ENCODE measurements around the gene VEGFB. TPM values are rescaled to one million over a fixed set of nuclear protein-coding genes. Genes with fewer than 3 reads are reported as not detected.

VEGFB gene
- total and polyA plus RNA-seq, 2 donors, result 16.0 to 70.2 TPM

GRCh38 chr11:64208796-64209562 lies 25.4 kb upstream of the VEGFB start:
- Histone ChIP-seq H3K4me1 (ENCODE audit: control insufficient read depth in 2 of 2, insufficient read depth in 2 of 2, low read length in 2 of 2) (peaks cover 12 to 46% of the 10 kb centered on the region in 2 donors), H3K36me3 (ENCODE audit: control insufficient read depth in 2 of 2, insufficient read depth in 2 of 2, low read length in 1 of 2) (peaks cover 41 to 65% of the 10 kb centered on the region in 2 donors), H3K4me3 (ENCODE audit: low read length in 2 of 2) (peak overlapping the region in 1 of 2 donors; percentile 98), H3K27ac (ENCODE audit: low read depth in 1 of 2, low read length in 1 of 2) (peak overlapping the region in 1 of 2 donors; percentile 96), H3K9me3 (ENCODE audit: control insufficient read depth in 2 of 2, insufficient read depth in 1 of 2, low read length in 1 of 2) (peaks cover 0 to 6% of the 10 kb centered on the region in 2 donors), H3K27me3 (ENCODE audit: control insufficient read depth in 2 of 2, insufficient read depth in 1 of 2, low read length in 1 of 2) (no peaks in the 10 kb centered on the region)
- no peak for DNase-seq (ENCODE audit: low read depth in 6 of 9, low spot score in 9 of 9)
- WGBS, result 95% methylated on average over 18 of the region's 18 CpGs

DNA sequence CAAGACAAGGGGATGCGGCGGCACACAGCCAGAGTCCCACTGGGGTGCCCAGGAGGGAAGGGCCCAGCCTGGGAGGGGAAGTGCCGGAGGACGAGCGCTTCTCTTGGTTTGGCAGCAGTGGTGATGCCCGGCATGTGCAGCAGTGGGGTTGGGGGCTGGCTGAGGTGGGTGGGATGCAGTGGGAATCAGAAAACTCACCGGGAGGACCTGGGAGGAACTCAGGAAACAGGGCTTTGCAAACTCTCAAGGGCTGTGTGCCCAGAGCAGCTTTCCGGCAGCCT lies 24.9 kb upstream of the VEGFB start:
- no peak overlapping the region for H3K4me3 ChIP-seq (ENCODE audit: low read length in 2 of 2)
- no peaks in the 10 kb centered on the region for H3K27me3 ChIP-seq (ENCODE audit: control insufficient read depth in 2 of 2, insufficient read depth in 1 of 2, low read length in 1 of 2)
- no peak overlapping the region for H3K27ac ChIP-seq (ENCODE audit: low read depth in 1 of 2, low read length in 1 of 2)
- H3K4me1 ChIP-seq (ENCODE audit: control insufficient read depth in 2 of 2, insufficient read depth in 2 of 2, low read length in 2 of 2), result peaks cover 12 to 42% of the 10 kb centered on the region in 2 donors
- peaks cover 0 to 6% of the 10 kb centered on the region in 2 donors for H3K9me3 ChIP-seq (ENCODE audit: control insufficient read depth in 2 of 2, insufficient read depth in 1 of 2, low read length in 1 of 2)
- 97% methylated on average over 8 of the region's 8 CpGs for WGBS
- H3K36me3 ChIP-seq (ENCODE audit: control insufficient read depth in 2 of 2, insufficient read depth in 2 of 2, low read length in 1 of 2), result peaks cover 38 to 62% of the 10 kb centered on the region in 2 donors
- no peak for DNase-seq (ENCODE audit: low read depth in 6 of 9, low spot score in 9 of 9)

DNA sequence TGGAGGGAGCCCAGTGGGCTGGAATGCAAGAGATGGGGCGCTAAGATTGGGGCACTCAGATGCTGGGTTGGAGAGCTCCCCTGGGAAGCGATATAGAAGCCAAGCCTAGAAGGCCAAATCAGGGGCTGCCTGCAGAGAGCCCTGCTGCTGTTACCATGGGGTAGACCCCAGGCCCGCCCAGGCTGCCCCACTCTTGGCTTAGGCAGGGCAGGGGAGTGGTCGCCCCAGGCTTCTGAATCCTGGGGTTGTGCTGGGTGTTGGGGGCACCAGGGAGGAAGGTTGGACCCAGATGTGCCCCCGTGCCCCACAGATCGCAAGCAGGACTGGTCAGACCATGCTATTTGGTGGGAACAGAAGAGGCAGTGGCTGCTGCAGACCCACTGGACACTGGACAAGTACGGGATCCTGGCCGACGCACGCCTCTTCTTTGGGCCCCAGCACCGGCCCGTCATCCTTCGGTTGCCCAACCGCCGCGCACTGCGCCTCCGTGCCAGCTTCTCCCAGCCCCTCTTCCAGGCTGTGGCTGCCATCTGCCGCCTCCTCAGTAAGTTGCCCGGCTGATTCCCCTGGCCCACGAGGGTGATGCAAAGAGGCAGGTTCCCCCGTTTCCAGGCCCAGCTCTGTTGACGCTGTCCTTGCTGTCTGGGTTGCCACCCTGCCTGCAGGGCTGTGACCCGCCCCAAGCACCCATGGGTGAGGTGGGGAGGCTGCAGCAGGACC lies 23.9 kb upstream of the VEGFB start:
- Histone ChIP-seq H3K4me1 (ENCODE audit: control insufficient read depth in 2 of 2, insufficient read depth in 2 of 2, low read length in 2 of 2) (peaks cover 12 to 37% of the 10 kb centered on the region in 2 donors), H3K27ac (ENCODE audit: low read depth in 1 of 2, low read length in 1 of 2) (no peak overlapping the region), H3K27me3 (ENCODE audit: control insufficient read depth in 2 of 2, insufficient read depth in 1 of 2, low read length in 1 of 2) (no peaks in the 10 kb centered on the region), H3K4me3 (ENCODE audit: low read length in 2 of 2) (no peak overlapping the region), H3K9me3 (ENCODE audit: control insufficient read depth in 2 of 2, insufficient read depth in 1 of 2, low read length in 1 of 2) (peaks cover 0 to 6% of the 10 kb centered on the region in 2 donors), H3K36me3 (ENCODE audit: control insufficient read depth in 2 of 2, insufficient read depth in 2 of 2, low read length in 1 of 2) (peaks cover 44 to 62% of the 10 kb centered on the region in 2 donors)
- 98% methylated on average over 24 of the region's 24 CpGs for WGBS
- no peak for DNase-seq (ENCODE audit: low read depth in 6 of 9, low spot score in 9 of 9)

- Histone ChIP-seq H3K9me3 (ENCODE audit: control insufficient read depth in 2 of 2, insufficient read depth in 1 of 2, low read length in 1 of 2) (peaks cover 0 to 2% of the 10 kb centered on the region in 2 donors), H3K36me3 (ENCODE audit: control insufficient read depth in 2 of 2, insufficient read depth in 2 of 2, low read length in 1 of 2) (peaks cover 47 to 67% of the 10 kb centered on the region in 2 donors), H3K4me3 (ENCODE audit: low read length in 2 of 2) (no peak overlapping the region), H3K27ac (ENCODE audit: low read depth in 1 of 2, low read length in 1 of 2) (no peak overlapping the region), H3K4me1 (ENCODE audit: control insufficient read depth in 2 of 2, insufficient read depth in 2 of 2, low read length in 2 of 2) (peaks cover 5 to 28% of the 10 kb centered on the region in 2 donors), H3K27me3 (ENCODE audit: control insufficient read depth in 2 of 2, insufficient read depth in 1 of 2, low read length in 1 of 2) (no peaks in the 10 kb centered on the region)
- no peak for DNase-seq (ENCODE audit: low read depth in 6 of 9, low spot score in 9 of 9)
- 95% methylated on average over 30 of the region's 30 CpGs for WGBS
Measured at GRCh38 chr11:64211181-64211872, 23.1 kb upstream of the VEGFB start.

- no peaks in the 10 kb centered on the region for H3K27me3 ChIP-seq (ENCODE audit: control insufficient read depth in 2 of 2, insufficient read depth in 1 of 2, low read length in 1 of 2)
- no peak overlapping the region for H3K4me3 ChIP-seq (ENCODE audit: low read length in 2 of 2)
- no peak overlapping the region for H3K27ac ChIP-seq (ENCODE audit: low read depth in 1 of 2, low read length in 1 of 2)
- no peaks in the 10 kb centered on the region for H3K4me1 ChIP-seq (ENCODE audit: control insufficient read depth in 2 of 2, insufficient read depth in 2 of 2, low read length in 2 of 2)
- H3K36me3 ChIP-seq (ENCODE audit: control insufficient read depth in 2 of 2, insufficient read depth in 2 of 2, low read length in 1 of 2), result peaks cover 61 to 62% of the 10 kb centered on the region in 2 donors
- no peaks in the 10 kb centered on the region for H3K9me3 ChIP-seq (ENCODE audit: control insufficient read depth in 2 of 2, insufficient read depth in 1 of 2, low read length in 1 of 2)
- WGBS, result 90% methylated on average over 6 of the region's 6 CpGs
- DNase-seq (ENCODE audit: low read depth in 6 of 9, low spot score in 9 of 9), result no peak
Measured at GRCh38 chr11:64216879-64217278, 17.5 kb upstream of the VEGFB start.

DNA sequence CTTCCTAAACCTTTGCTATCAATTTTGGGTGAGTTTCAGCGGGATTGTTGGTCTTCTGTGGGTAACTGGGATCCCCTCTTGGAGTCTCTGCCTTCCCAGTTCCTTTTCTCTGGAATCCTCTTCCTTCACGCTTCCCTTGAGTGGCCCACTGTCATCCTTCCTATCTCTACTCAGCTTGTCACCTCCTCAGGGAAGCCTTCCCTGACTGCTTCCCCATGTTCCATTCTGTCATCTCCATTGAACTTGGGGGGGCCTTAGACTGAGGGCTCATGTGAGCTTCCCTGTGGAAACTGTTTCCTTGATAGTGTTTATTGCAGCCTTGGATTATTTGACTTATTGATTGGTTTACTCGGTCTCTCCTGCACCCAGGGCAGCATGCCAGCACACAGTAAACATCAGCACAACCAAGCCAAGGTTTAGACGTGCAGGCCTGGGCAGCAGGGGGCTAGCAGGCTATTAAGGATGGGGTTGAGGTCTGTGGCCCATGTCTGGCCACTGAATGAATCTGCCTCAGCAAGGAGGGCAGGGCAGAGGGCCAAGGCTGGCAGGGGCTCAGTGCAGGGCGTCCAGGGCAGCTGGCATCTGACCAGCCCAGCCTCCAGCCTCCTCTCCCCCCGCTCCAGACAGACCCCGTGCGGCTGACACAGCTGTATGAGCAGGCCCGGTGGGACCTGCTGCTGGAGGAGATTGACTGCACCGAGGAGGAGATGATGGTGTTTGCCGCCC lies 15.6 kb upstream of the VEGFB start:
- no peaks in the 10 kb centered on the region for H3K4me1 ChIP-seq (ENCODE audit: control insufficient read depth in 2 of 2, insufficient read depth in 2 of 2, low read length in 2 of 2)
- H3K9me3 ChIP-seq (ENCODE audit: control insufficient read depth in 2 of 2, insufficient read depth in 1 of 2, low read length in 1 of 2), result no peaks in the 10 kb centered on the region
- peaks cover 66 to 69% of the 10 kb centered on the region in 2 donors for H3K36me3 ChIP-seq (ENCODE audit: control insufficient read depth in 2 of 2, insufficient read depth in 2 of 2, low read length in 1 of 2)
- 96% methylated on average over 11 of the region's 11 CpGs for WGBS
- H3K4me3 ChIP-seq (ENCODE audit: low read length in 2 of 2), result no peak overlapping the region
- DNase-seq (ENCODE audit: low read depth in 6 of 9, low spot score in 9 of 9), result no peak
- H3K27ac ChIP-seq (ENCODE audit: low read depth in 1 of 2, low read length in 1 of 2), result no peak overlapping the region
- H3K27me3 ChIP-seq (ENCODE audit: control insufficient read depth in 2 of 2, insufficient read depth in 1 of 2, low read length in 1 of 2), result no peaks in the 10 kb centered on the region

DNA sequence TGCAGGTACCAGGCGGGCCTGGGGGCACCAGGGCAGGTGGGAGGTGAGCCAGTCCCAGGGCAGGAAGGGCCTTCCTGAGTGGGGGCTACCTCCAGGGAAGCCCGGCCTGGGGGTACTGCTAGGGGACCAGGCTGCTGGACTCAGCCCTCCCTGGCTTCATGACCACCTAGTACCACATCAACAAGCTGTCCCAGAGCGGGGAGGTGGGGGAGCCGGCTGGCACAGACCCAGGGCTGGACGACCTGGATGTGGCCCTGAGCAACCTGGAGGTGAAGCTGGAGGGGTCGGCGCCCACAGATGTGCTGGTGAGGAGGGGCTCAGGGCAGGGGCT lies 15.1 kb upstream of the VEGFB start:
- no peaks in the 10 kb centered on the region for H3K9me3 ChIP-seq (ENCODE audit: control insufficient read depth in 2 of 2, insufficient read depth in 1 of 2, low read length in 1 of 2)
- no peak for DNase-seq (ENCODE audit: low read depth in 6 of 9, low spot score in 9 of 9)
- no peaks in the 10 kb centered on the region for H3K27me3 ChIP-seq (ENCODE audit: control insufficient read depth in 2 of 2, insufficient read depth in 1 of 2, low read length in 1 of 2)
- peaks cover 66 to 74% of the 10 kb centered on the region in 2 donors for H3K36me3 ChIP-seq (ENCODE audit: control insufficient read depth in 2 of 2, insufficient read depth in 2 of 2, low read length in 1 of 2)
- no peak overlapping the region for H3K4me3 ChIP-seq (ENCODE audit: low read length in 2 of 2)
- WGBS, result 94% methylated on average over 7 of the region's 7 CpGs
- H3K27ac ChIP-seq (ENCODE audit: low read depth in 1 of 2, low read length in 1 of 2), result no peak overlapping the region
- H3K4me1 ChIP-seq (ENCODE audit: control insufficient read depth in 2 of 2, insufficient read depth in 2 of 2, low read length in 2 of 2), result no peaks in the 10 kb centered on the region

- DNase-seq (ENCODE audit: low read depth in 6 of 9, low spot score in 9 of 9), result no peak
- H3K27ac ChIP-seq (ENCODE audit: low read depth in 1 of 2, low read length in 1 of 2), result no peak overlapping the region
- H3K4me1 ChIP-seq (ENCODE audit: control insufficient read depth in 2 of 2, insufficient read depth in 2 of 2, low read length in 2 of 2), result peaks cover 0 to 2% of the 10 kb centered on the region in 2 donors
- H3K9me3 ChIP-seq (ENCODE audit: control insufficient read depth in 2 of 2, insufficient read depth in 1 of 2, low read length in 1 of 2), result no peaks in the 10 kb centered on the region
- peaks cover 66 to 73% of the 10 kb centered on the region in 2 donors for H3K36me3 ChIP-seq (ENCODE audit: control insufficient read depth in 2 of 2, insufficient read depth in 2 of 2, low read length in 1 of 2)
- WGBS, result 96% methylated on average over 10 of the region's 10 CpGs
- no peak overlapping the region for H3K4me3 ChIP-seq (ENCODE audit: low read length in 2 of 2)
- no peaks in the 10 kb centered on the region for H3K27me3 ChIP-seq (ENCODE audit: control insufficient read depth in 2 of 2, insufficient read depth in 1 of 2, low read length in 1 of 2)
Measured at GRCh38 chr11:64219755-64220154, 14.6 kb upstream of the VEGFB start.
